ENCODE measurements around the gene RANBP3L.
"Not testable (repeated sequence)": the region's sequence is repeated elsewhere in the genome, so short reads cannot be mapped to it uniquely, and the experiment has no call there.

The RANBP3L gene

GRCh38 chr5:36283775-36284174 lies 17.9 kb downstream of the RANBP3L start:
- DNase-seq, result not testable (repeated sequence)

GRCh38 chr5:36281626-36282025 lies 20.1 kb downstream of the RANBP3L start:
- no peak for DNase-seq

DNA sequence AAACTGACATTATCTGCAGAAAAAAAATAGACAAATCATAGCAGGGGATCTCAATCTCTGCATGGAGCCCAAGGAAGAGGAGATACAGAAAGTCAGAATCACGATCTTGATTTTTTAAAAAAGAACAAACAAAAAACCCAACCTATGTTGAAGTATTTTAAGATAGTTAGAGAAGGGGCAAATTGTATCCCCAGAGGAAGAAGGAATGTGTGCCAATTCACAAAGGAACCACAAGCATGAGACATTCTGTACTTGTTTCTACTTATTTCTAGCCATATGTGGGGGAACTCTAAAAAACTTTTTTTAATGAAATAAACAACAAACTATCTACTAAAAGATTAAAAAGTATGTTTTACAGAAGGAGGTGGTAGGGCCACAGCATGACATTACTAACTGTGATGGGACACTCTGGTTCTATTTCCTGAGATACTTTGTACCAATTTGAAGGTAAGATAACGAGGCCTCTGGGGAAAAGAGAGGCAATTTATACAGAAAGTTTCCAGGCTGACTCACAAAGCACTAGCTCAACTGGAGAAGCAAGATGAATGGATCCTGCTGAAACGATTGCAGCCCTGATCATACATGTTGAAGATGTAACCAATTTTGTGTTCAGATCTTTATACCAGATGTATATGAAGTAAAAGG lies 22.5 kb downstream of the RANBP3L start:
- DNase-seq, result no peak

- DNase-seq, result no peak
Measured at GRCh38 chr5:36277521-36278176, 24.1 kb downstream of the RANBP3L start.

DNA sequence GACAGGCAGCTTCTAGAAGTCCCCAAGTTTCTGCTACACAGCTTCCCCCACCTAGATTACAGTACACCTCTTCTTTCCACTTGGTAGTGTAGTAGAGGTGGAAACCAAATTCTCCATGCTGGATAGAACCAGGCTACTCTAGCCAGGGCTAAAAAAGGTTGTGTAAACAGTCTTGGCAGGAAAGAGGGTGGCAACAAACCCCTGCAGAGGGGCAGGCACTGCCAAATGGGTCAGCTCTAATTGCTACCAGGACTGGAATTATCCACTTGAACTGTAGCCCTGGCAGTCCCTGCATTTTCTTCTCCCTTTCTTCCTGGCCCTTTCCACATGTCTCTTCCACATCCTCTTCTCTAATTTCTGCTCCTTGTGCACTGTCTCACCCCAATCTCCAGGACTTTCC lies 24.8 kb downstream of the RANBP3L start:
- DNase-seq, result no peak

- DNase-seq, result no peak
Measured at GRCh38 chr5:36273809-36274526, 27.7 kb downstream of the RANBP3L start.

DNA sequence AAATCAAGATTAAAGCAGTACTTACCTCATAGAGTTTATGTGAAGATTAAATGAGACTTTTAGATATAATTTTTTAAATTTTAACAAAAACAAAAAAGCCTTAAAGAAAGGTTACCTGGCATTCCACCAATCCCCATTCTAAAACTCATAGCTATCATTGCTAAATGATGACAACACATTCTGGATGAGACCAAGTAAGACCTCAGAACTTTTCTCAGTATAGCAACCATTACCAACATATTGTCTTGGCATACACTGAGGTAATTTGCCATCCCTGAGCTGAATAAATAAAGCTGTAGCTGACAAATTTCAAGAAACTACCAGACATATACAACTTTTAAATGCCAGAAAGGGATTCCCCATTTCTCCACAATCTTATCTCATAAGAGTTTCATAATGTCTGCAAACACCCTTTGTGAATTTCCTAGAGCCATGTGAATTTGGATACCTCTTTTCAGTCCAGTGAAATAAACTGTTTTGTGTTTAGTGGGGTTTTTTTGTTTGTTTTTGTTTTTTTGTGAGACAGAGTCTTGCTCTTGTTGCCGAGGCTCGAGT lies 29.5 kb downstream of the RANBP3L start:
- no peak for DNase-seq

- no peak for DNase-seq
Measured at GRCh38 chr5:36270876-36271575, 30.7 kb downstream of the RANBP3L start.

- no peak for DNase-seq
Measured at GRCh38 chr5:36270175-36270574, 31.5 kb downstream of the RANBP3L start.

GRCh38 chr5:36269478-36269877 lies 32.2 kb downstream of the RANBP3L start:
- DNase-seq, result no peak

GRCh38 chr5:36267905-36268304 lies 33.8 kb downstream of the RANBP3L start:
- DNase-seq, result no peak

- no peak for DNase-seq
Measured at GRCh38 chr5:36264202-36264760, 37.4 kb downstream of the RANBP3L start.

GRCh38 chr5:36261186-36261585 lies 40.5 kb downstream of the RANBP3L start:
- no peak for DNase-seq

GRCh38 chr5:36253575-36253974 lies 48.1 kb downstream of the RANBP3L start:
- DNase-seq, result no peak

DNA sequence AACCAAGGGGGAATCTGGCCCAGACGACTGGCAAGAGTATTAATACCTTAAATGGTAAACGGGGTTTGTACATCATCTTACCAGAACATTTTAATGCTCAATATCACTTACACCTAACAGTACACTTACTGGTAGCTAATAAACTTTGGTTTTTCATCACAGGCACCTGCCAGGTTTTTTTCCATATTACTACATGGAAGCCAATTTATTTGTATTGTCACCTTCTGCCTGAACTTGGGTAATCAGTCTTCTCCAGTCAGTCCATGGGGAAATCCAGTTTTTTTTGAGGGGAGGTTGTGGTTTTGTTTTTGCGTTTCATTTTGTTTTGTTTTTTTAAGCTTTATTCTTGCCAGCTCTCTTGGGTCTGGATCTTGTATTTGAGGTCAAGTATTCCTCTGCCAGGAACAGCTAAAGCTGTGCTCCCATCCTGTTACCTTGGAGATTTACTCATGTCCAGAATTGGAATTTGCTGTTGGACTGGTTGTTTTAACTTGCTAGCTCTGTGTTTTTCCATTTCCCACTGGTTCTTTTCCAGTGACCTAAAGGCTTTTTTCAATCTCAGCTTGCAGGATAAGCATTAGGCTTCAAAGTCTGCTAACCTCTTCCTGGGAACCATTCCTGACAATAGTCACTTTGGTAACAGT lies 48.9 kb downstream of the RANBP3L start:
- no peak for DNase-seq

GRCh38 chr5:36251218-36251617 lies 50.5 kb downstream of the RANBP3L start:
- no peak for DNase-seq

GRCh38 chr5:36250427-36250826 lies 51.3 kb downstream of the RANBP3L start:
- no peak for DNase-seq

DNA sequence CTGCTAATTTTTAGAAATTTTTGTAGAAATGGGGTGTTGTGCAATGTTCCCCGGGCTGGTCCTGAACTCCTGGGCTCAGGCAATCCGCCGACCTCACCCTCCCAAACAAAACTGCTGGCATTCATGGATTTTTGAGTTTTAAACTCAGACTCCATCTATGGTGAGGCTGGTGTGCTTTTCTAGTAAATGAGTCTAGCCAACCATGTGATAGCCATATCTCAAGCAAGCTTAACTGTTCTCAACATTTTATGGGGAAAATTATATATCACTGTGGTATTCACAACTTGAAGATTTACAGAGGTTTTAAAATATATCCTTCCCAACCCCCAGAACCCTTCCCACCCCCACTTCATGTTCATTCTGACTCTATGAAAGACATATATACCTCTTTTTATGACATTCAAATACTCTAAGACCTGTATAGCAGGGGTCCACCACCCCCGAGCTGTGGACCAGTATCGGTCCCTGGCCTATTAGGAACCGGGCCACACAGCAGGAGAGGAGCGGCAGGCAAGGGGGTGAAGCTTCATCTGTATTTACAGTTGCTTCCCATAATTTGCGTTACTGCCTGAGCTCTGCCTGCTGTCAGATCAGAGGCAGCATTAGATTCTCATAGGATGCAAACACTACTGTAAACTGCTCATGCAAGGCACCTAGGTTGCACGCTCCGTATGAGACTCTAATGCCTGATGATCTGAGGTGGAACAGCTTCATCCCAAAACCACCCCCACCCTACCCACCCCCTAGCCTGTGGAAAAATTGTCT lies 55.5 kb downstream of the RANBP3L start:
- no peak for DNase-seq

GRCh38 chr5:36244076-36244475 lies 57.6 kb downstream of the RANBP3L start:
- DNase-seq, result no peak

DNA sequence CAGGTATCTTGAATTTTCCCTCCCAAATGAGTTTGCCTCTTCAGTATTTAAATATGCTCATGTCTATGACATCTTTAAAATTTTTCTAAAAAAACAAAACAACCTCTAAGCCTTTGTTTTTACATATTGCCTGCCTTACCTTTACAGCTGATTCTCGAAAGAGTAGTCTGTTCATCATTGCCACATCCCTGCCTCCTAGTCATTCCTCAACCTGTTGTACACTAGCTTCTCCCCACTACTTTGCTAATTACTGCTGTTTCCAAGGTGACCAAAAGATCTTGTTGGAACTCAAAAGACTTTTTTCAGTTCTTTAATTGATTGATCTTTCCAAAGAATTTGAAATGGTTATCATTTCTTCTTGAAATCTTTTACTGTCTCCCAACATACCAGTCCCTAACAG lies 58.0 kb downstream of the RANBP3L start:
- DNase-seq, result no peak

Measured in CD4-positive, alpha-beta T cell treated with Interleukin-12 subunit alpha and Interleukin-12 subunit beta, for 1 hour (primary cell).